C4-2B (cell line): ENCODE results near the gene SERPINA5.

Experiments used
- H3K27ac ChIP-seq: fragments of 450-650 bp; 2 replicates; pipeline ENCODE4 v1.5.1; 2017
- ZFX ChIP-seq: fragments of 450-650 bp; IDR thresholded peaks from 2 replicates; pipeline ENCODE4 v1.6.1; 2017
- TF ChIP-seq, protein P1 (sequence below): fragments of 450-650 bp; conservative IDR thresholded peaks from 2 replicates; pipeline ENCODE4 v1.5.1; 2017; ENCODE audit warnings: mild to moderate bottlenecking

SERPINA5 gene

DNA sequence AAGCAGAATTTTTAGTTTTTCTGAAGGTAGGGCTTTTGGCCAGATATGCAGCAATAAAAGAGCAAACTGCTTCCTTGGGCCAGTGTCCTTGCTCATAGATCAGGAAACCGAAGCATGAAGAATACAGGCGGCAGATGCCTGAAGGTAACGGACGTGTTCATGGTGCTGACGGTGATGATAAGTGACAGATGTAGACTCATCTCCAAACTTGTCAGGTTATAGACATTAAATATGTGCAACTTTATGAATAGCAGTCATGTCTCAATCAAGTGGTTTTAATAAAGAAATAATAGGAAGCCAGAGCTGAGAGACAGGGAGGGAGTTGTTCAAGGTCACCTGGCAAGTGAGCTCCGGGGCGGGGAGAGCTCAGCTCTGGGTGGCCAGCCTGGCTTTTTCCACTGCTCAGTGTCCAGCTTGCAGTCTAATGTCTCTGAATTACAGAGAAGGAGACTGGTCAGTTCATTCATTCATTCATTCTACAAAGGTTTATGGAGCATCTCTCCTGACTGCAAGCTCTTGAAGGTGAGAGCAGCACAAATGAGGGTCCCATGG, 1.0 kb downstream of the SERPINA5 start:
- TF ChIP-seq ZFX, result no peak
- TF ChIP-seq, protein P1, sequence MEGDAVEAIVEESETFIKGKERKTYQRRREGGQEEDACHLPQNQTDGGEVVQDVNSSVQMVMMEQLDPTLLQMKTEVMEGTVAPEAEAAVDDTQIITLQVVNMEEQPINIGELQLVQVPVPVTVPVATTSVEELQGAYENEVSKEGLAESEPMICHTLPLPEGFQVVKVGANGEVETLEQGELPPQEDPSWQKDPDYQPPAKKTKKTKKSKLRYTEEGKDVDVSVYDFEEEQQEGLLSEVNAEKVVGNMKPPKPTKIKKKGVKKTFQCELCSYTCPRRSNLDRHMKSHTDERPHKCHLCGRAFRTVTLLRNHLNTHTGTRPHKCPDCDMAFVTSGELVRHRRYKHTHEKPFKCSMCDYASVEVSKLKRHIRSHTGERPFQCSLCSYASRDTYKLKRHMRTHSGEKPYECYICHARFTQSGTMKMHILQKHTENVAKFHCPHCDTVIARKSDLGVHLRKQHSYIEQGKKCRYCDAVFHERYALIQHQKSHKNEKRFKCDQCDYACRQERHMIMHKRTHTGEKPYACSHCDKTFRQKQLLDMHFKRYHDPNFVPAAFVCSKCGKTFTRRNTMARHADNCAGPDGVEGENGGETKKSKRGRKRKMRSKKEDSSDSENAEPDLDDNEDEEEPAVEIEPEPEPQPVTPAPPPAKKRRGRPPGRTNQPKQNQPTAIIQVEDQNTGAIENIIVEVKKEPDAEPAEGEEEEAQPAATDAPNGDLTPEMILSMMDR, result no peak
- H3K27ac ChIP-seq, result no peak overlapping the region

DNA sequence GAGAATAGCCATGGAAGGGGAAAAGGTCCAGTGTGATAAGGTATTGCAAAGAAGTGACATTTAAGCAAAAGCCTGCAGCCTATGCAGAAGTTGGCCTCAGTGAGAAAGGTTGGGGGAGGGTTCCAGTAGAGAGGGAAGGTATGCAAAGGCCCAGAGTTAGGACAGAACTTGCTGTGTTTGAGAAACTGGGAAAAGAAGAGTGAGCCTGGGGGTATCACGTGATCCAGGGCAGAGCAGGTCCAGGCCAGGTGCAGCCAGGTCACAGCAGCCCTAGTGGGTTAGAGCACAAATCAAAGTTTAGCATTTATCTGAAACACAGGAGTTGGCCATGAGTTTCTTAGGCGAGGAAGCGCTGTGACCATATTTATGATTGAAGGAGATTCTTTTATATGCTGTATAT, 1.6 kb downstream of the SERPINA5 start:
- no peak overlapping the region for H3K27ac ChIP-seq
- no peak for TF ChIP-seq ZFX
- TF ChIP-seq, protein P1, result no peak

DNA sequence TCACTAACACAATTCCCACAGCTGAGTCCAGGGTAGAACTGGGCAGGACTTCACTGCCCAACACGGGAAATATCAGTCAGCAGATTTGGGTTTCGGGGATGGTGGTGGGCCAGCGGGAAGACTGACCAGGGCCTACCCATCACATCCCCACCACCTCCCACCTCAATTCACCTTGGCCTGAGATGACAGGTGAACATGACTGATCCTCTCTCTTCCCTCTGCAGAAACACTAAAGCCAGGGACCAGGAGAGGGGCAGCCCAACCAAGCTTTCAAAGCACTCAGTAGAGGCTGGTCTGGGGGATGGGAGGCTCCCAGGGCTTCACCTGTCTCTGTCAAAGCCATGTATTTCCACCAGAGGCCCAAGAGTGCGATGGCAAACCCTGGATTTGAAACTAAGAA, 2.3 kb downstream of the SERPINA5 start:
- TF ChIP-seq ZFX, result no peak
- TF ChIP-seq, protein P1, result no peak
- no peak overlapping the region for H3K27ac ChIP-seq

DNA sequence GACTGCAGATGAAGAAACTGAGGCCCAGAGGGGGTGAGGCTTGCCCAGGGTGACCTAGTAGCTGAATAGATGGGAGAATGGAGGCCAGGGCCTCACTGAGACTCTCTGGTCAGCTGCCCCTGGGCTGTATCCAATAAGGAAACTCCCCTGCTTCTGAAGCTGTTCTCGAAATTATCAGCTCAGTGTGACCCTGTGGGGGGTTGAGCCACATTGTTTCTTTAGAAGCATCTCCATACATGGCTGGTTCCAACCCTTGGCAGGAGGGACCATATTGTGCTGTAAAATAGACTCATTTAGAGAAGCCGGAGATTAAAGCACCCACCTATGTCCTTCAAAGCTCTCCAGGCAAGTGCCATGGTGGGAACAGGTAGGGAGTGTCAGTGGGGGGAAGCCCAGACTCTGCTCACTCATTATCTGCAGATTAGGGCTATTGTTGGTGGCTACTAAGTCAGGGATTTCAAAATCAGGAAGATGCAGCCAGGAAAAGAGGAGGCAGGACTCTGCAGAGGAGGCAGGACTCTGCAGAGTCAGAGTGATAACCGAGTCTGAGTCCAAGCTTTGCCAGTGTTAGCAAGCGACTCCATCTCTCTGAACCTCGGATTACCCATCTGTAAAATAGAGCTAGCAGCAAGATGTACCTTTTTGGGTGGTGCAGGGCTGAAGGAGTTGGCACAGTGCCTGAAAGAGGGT, 3.5 kb downstream of the SERPINA5 start:
- no peak overlapping the region for H3K27ac ChIP-seq
- TF ChIP-seq, protein P1, result no peak
- no peak for TF ChIP-seq ZFX

DNA sequence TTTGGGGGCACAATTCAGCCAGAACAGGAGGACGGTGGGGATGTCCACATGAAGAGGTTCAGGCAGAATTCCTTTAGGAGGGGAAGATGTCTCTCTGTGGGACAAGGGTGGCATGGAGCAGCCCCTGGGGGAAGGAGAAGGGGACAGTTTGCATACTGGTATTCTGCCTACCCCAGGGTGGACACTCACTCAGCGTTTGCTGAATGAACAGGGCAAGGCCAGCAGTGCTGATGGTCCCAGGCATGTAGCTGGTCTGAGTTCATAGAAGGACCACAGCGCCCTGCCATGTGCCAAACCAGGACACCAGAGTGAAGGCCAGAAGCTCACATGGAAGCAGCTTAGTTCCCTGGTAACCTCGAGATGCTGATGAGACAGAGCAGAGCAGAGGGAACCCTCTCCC, 5.4 kb downstream of the SERPINA5 start:
- TF ChIP-seq ZFX, result no peak
- TF ChIP-seq, protein P1, result no peak
- no peak overlapping the region for H3K27ac ChIP-seq

DNA sequence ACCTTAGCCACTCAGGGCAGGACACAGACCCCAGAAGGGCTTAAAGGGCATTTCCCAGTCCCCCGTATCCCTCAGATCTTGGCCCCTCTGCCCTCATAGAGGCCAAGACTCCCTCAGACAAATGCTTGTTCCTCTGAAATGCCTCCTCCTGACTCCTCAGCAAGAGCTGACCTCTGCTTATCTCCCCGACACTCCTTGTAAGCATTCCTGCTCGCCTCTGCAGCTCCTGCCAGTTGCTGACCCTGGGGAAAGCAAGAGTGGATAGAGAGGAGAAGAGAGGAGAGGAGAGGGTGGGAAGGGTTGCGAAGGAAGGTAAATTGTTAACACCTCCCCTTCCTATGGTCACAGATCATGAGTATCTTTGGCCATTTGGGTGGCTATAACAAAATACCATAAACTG, 7.1 kb downstream of the SERPINA5 start:
- H3K27ac ChIP-seq, result no peak overlapping the region
- TF ChIP-seq, protein P1, result no peak
- no peak for TF ChIP-seq ZFX

DNA sequence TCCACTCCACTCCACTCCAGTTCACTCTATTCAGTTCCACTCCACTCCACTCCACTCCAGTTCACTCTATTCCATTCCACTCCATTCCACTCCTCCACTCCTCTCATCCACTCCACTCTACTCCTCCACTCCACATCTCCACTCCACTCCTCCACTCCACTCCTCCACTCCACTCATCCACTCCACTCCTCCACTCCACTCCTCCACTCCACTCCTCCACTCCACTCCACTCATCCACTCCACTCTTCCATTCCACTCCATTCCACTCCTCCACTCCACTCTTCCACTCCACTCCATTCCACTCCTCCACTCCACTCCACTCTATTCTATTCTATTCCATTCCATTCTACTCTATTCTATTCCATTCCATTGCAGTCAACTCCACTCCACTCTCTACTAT, 9.8 kb downstream of the SERPINA5 start:
- TF ChIP-seq ZFX, result no peak
- TF ChIP-seq, protein P1, result no peak
- H3K27ac ChIP-seq, result no peak overlapping the region
